Breast epithelium (tissue), 3 donors: ENCODE data around the gene RIC8A.

Source experiments
- CTCF ChIP-seq, 3 donors: fragments of 450-650 bp; IDR thresholded peaks; one replicate each; pipeline ENCODE4 v1.5.1; 2016 to 2017; ENCODE audit warnings: antibody characterized with exemption in 3 of 3, mild to moderate bottlenecking in 3 of 3, moderate library complexity in 3 of 3
- POLR2AphosphoS5 ChIP-seq, 3 donors: sonication (generic); formaldehyde crosslinking; IDR thresholded peaks; one replicate each; pipeline ENCODE4 v1.6.1; 2017; ENCODE audit warnings: antibody characterized with exemption in 3 of 3

GRCh38 chr11:255816-256215 is 48.3 kb downstream of the RIC8A start:
- TF ChIP-seq POLR2AphosphoS5 (IDR thresholded peaks at IDR 0.05) = no peak
- TF ChIP-seq CTCF (IDR thresholded peaks at IDR 0.05) = no peak
